Neuronal stem cell (in vitro differentiated cells): Measurements from ENCODE around the gene ULBP3.
A peak's percentile ranks its signal among the peaks of the same experiment; 100 is the strongest.

Source experiments
- DNase-seq: peaks from one replicate; pipeline ENCODE4 v3.0.0-alpha.2; 2013; ENCODE audit warnings: low spot score
- H2AFZ ChIP-seq: one replicate; pipeline ENCODE4 v1.6.1; 2013; ENCODE audit warnings: mild to moderate bottlenecking, low read length, inconsistent platforms
- H2AK5ac ChIP-seq: 2 replicates; pipeline ENCODE4 v1.6.1; 2013; ENCODE audit warnings: low read depth, mild to moderate bottlenecking, inconsistent platforms, low read length, moderate library complexity, mixed read lengths
- H2BK120ac ChIP-seq: 2 replicates; pipeline ENCODE4 v1.6.1; 2013; ENCODE audit warnings: low read depth, mild to moderate bottlenecking, inconsistent platforms, low read length, moderate library complexity, mixed read lengths
- H2BK12ac ChIP-seq: one replicate; pipeline ENCODE4 v1.6.1; 2013; ENCODE audit warnings: low read length, inconsistent platforms
- H2BK15ac ChIP-seq: 2 replicates; pipeline ENCODE4 v1.6.1; 2013; ENCODE audit warnings: mild to moderate bottlenecking, low read length, inconsistent platforms, mixed read lengths
- H2BK5ac ChIP-seq: one replicate; pipeline ENCODE4 v1.6.1; 2013; ENCODE audit warnings: inconsistent platforms, mild to moderate bottlenecking, low read length, moderate library complexity
- H3K14ac ChIP-seq: one replicate; pipeline ENCODE4 v1.6.1; 2013; ENCODE audit warnings: low read length, inconsistent platforms
- H3K18ac ChIP-seq: 2 replicates; pipeline ENCODE4 v1.6.1; 2013; ENCODE audit warnings: low read length, inconsistent platforms
- H3K23ac ChIP-seq: 2 replicates; pipeline ENCODE4 v1.6.1; 2013; ENCODE audit warnings: low read depth, mild to moderate bottlenecking, mixed read lengths, low read length, inconsistent platforms; ENCODE audit not compliant: poor library complexity
- H3K27ac ChIP-seq: replicated peaks from 3 replicates; pipeline ENCODE4 v1.5.1; 2013; ENCODE audit warnings: low read length, inconsistent platforms
- H3K27me3 ChIP-seq, 3 experiments: 2 replicates each; pipeline ENCODE4 v1.6.1; 2013; ENCODE audit warnings: low read length in 3 of 3, mild to moderate bottlenecking in 2 of 3, inconsistent platforms in 1 of 3, low read depth in 1 of 3, mixed read lengths in 1 of 3, moderate library complexity in 1 of 3; ENCODE audit not compliant: control insufficient read depth in 3 of 3, insufficient read depth in 3 of 3
- H3K36me3 ChIP-seq, 2 donors: replicated peaks in 1 of 2; 2 replicates each; pipeline ENCODE4 v1.6.1; 2013; ENCODE audit warnings: low read length in 2 of 2; ENCODE audit not compliant: control insufficient read depth in 2 of 2, insufficient read depth in 2 of 2
- H3K4ac ChIP-seq: 2 replicates; pipeline ENCODE4 v1.6.1; 2013; ENCODE audit warnings: inconsistent platforms, mild to moderate bottlenecking, low read length, moderate library complexity
- H3K4me1 ChIP-seq, 2 donors: 1 replicate in 1 of 2; 2 replicates in 1 of 2; pipeline ENCODE4 v1.6.1; 2013; ENCODE audit warnings: low read length in 2 of 2, low read depth in 1 of 2; ENCODE audit not compliant: control insufficient read depth in 2 of 2, insufficient read depth in 1 of 2
- H3K4me2 ChIP-seq: one replicate; pipeline ENCODE4 v1.6.1; 2013; ENCODE audit warnings: mild to moderate bottlenecking, low read length, inconsistent platforms; ENCODE audit not compliant: insufficient read depth, poor library complexity, severe bottlenecking
- H3K4me3 ChIP-seq, 2 donors: 2 replicates each; pipeline ENCODE4 v1.5.1; 2013; ENCODE audit warnings: low read length in 2 of 2, mild to moderate bottlenecking in 2 of 2, inconsistent platforms in 1 of 2, moderate library complexity in 1 of 2
- H3K79me1 ChIP-seq: one replicate; pipeline ENCODE4 v1.6.1; 2013; ENCODE audit warnings: low read depth, mild to moderate bottlenecking, inconsistent platforms, low read length, moderate library complexity
- H3K9ac ChIP-seq: one replicate; pipeline ENCODE4 v1.6.1; 2013; ENCODE audit warnings: mild to moderate bottlenecking, low read depth, low read length, inconsistent platforms; ENCODE audit not compliant: poor library complexity
- H3K9me3 ChIP-seq, 2 donors: replicated peaks in 1 of 2; 2 replicates each; pipeline versions ENCODE3 to v1.6.1; 2013; ENCODE audit warnings: low read length in 2 of 2, mild to moderate bottlenecking in 2 of 2, inconsistent platforms in 1 of 2, low read depth in 1 of 2, mixed read lengths in 1 of 2, moderate library complexity in 1 of 2; ENCODE audit not compliant: control insufficient read depth in 2 of 2, insufficient read depth in 1 of 2
- H4K8ac ChIP-seq: one replicate; pipeline ENCODE4 v1.6.1; 2013; ENCODE audit warnings: low read depth, mild to moderate bottlenecking, inconsistent platforms, low read length, moderate library complexity
- H4K91ac ChIP-seq: one replicate; pipeline ENCODE4 v1.6.1; 2013; ENCODE audit warnings: low read length, low read depth, mild to moderate bottlenecking, inconsistent platforms; ENCODE audit not compliant: poor library complexity
- WGBS, 2 donors: extraction: QIAGEN DNeasy Blood & Tissue Kit; methylation state at CpG; one replicate each; pipeline ENCODE4 v1.1.7; 2013; ENCODE audit warnings: missing lambda C conversion rate in 2 of 2, mixed read lengths in 1 of 2; ENCODE audit not compliant: insufficient read length in 2 of 2, insufficient replicate concordance in 1 of 2; ENCODE audit errors: extremely low coverage in 2 of 2; 5-methylcytosine and 5-hydroxymethylcytosine counted together

ULBP3 gene

DNA sequence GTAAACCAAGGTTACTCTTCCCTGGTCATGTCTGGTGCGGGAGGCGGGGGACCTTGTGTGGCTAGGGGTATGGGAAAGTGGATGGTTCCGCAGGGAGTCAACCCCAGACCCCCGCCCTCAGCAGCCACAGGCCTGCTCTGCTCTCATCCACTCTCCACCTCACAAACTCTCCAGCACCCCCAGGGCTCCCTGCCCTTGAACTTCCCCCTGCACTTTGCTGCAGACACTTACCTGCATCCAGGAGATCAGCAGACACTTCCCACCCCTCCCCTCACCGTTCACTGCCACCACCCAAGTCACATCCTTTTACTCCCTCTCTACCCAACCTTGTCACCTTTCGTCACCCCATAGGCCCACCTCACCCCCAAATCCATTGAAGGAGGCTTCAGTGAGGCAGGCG, 39.6 kb downstream of the ULBP3 start:
- Histone ChIP-seq H3K4me1 (no peaks in the 10 kb centered on the region), H4K91ac (no peak overlapping the region), H3K27me3 (peaks cover 0 to 80% (median 14%) of the 10 kb centered on the region in 3 experiments), H3K9me3 (no peaks in the 10 kb centered on the region), H3K18ac (no peak overlapping the region), H2AK5ac (no peak overlapping the region), H2BK15ac (no peak overlapping the region), H3K23ac (peak overlapping the region; percentile 39), H3K9ac (no peak overlapping the region), H3K4me2 (no peak overlapping the region), H4K8ac (no peak overlapping the region), H3K27ac (no peak overlapping the region), H3K14ac (no peak overlapping the region), H3K4ac (no peak overlapping the region), H2BK12ac (no peak overlapping the region), H2BK120ac (no peak overlapping the region), H3K4me3 (no peak overlapping the region), H2BK5ac (no peak overlapping the region), H3K36me3 (no peaks in the 10 kb centered on the region), H2AFZ (no peak overlapping the region), H3K79me1 (no peaks in the 10 kb centered on the region)
- no CpG with 5 or more reads among the region's 7 CpGs for WGBS, 2 donors
- no peak for DNase-seq

DNA sequence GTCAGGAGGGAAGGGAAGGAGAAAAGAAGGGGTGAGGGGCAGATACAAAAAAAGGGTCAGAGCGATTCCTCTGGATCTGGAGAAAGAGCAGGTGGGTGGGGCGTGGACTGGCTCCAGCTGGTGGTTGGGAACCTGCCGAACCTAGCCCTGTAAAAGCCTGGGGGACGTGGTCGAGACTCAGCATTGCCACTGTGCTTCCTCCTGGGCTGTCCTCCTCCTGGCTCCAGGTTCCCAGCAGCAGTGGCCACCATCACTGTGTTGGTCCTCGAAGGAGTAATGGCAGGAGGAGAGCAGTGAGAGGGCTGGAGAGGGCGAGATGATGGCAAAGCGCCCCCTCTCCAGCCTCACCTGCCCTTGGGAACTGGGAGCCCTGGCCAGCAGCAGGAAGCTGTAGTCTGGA, 40.1 kb downstream of the ULBP3 start:
- Histone ChIP-seq H3K4me1 (no peaks in the 10 kb centered on the region), H3K36me3 (no peaks in the 10 kb centered on the region), H3K9me3 (no peaks in the 10 kb centered on the region), H3K27ac (no peak overlapping the region), H3K9ac (no peak overlapping the region), H2AK5ac (peak overlapping the region; percentile 36), H3K23ac (peak overlapping the region; percentile 31), H3K4me3 (no peak overlapping the region), H2BK12ac (no peak overlapping the region), H3K4me2 (no peak overlapping the region), H4K91ac (no peak overlapping the region), H2AFZ (no peak overlapping the region), H2BK15ac (no peak overlapping the region), H4K8ac (no peak overlapping the region), H3K14ac (no peak overlapping the region), H3K18ac (peak overlapping the region; percentile 73), H2BK120ac (no peak overlapping the region), H2BK5ac (no peak overlapping the region), H3K4ac (no peak overlapping the region), H3K27me3 (peaks cover 0 to 76% (median 14%) of the 10 kb centered on the region in 3 experiments), H3K79me1 (no peaks in the 10 kb centered on the region)
- no CpG with 5 or more reads among the region's 8 CpGs for WGBS, 2 donors
- DNase-seq = no peak

DNA sequence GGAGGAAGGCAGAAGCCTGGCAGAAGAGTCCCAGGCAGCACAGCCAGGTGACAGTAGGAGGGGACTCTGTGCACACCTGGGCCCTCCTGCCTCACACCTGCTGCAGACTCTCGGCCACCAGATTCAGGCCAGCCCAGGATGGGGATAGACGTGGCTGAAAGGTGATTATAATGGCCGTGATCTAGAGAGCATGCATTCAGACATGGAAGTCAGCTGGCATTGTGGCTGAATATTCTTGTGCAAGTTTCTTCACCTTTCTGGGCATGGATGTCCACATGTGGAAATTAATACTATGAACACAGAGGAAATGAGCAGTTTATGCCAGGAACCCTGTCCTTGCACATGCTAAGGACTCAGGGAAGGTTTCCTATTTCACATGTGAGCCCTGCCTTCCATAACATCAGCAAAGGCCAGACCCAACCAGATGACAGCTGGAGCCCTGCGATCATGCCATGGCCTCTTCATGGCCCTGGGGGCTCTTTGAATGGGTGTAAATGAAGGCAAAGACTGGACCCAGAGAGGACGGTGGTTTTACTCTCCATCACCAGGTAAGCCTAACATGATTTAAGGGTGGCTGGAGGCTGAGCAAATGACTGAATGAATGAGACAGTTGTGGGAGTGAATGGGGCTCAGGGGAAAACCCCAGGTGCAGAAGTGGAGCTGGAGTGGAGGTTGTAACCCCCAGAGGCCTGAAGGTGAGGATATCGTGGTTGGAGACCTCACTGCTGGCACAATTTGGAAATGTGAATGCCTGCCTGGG, 40.9 kb downstream of the ULBP3 start:
- H2BK12ac ChIP-seq = no peak overlapping the region
- no peak overlapping the region for H3K14ac ChIP-seq
- H2AK5ac ChIP-seq = peak overlapping the region; percentile 61
- no peak overlapping the region for H3K18ac ChIP-seq
- peak overlapping the region; percentile 83 for H2BK5ac ChIP-seq
- no peak overlapping the region for H2BK15ac ChIP-seq
- no peak overlapping the region for H4K8ac ChIP-seq
- H4K91ac ChIP-seq = no peak overlapping the region
- H3K36me3 ChIP-seq = no peaks in the 10 kb centered on the region
- H3K27me3 ChIP-seq = peaks cover 0 to 69% (median 9%) of the 10 kb centered on the region in 3 experiments
- H2BK120ac ChIP-seq = no peak overlapping the region
- H3K9ac ChIP-seq = no peak overlapping the region
- no peak overlapping the region for H2AFZ ChIP-seq
- no peak for DNase-seq
- H3K4me3 ChIP-seq = no peak overlapping the region
- no peak overlapping the region for H3K4ac ChIP-seq
- H3K23ac ChIP-seq = no peak overlapping the region
- H3K79me1 ChIP-seq = no peaks in the 10 kb centered on the region
- no CpG with 5 or more reads among the region's 6 CpGs for WGBS, 2 donors
- H3K4me2 ChIP-seq = no peak overlapping the region
- H3K27ac ChIP-seq = no peak overlapping the region
- no peaks in the 10 kb centered on the region for H3K4me1 ChIP-seq
- H3K9me3 ChIP-seq = no peaks in the 10 kb centered on the region

DNA sequence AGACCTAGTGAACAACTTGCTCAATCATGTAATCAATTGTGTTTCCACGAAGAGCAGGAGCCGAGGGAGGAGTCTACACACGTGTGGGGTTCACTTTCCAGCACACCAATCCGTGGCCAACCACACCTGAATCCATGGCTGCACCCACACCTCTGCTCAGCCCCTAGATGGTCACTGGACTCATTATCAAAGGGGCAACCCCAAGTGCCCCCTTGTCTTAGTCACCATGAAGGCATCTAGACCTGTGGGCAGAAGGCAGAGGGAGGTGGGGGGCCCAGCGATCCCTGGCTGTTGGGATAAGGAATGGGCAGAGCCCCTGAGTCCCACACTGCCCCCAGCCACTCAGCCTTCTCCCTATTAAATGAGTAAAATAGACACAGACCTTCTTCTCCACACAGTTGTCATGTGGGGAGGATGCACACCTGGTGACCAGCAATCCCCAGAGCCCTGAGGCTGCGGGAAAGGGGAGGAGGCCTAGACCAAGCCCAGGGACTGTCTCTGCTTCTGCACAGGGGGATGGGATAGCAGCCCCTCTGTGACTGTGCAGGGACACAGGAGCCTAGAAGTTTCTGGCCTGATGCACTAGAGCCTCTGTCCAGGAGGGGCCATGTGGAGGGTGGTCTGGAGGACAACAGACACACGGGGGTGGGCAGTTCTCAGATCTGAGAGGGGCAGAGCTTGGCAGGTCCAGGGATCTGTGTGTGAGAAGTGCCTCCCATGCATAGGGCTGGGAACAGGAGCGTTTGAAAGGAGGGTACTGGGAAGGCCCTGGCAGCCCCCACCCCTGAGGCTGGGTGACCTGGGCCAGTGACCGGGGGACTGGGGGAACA, 41.7 kb downstream of the ULBP3 start:
- no CpG with 5 or more reads among the region's 9 CpGs for whole genome bisulfite sequencing, 2 donors
- Histone ChIP-seq H3K9me3 (no peaks in the 10 kb centered on the region), H2AK5ac (peak overlapping the region; percentile 61), H2BK5ac (peak overlapping the region; percentile 83), H3K4me1 (no peaks in the 10 kb centered on the region), H3K14ac (no peak overlapping the region), H2BK15ac (no peak overlapping the region), H3K18ac (peak overlapping the region; percentile 61), H2BK12ac (no peak overlapping the region), H3K79me1 (no peaks in the 10 kb centered on the region), H3K23ac (no peak overlapping the region), H2BK120ac (no peak overlapping the region), H3K4me3 (no peak overlapping the region), H3K27ac (no peak overlapping the region), H3K4me2 (no peak overlapping the region), H2AFZ (no peak overlapping the region), H3K36me3 (no peaks in the 10 kb centered on the region), H4K8ac (no peak overlapping the region), H4K91ac (no peak overlapping the region), H3K4ac (no peak overlapping the region), H3K27me3 (peaks cover 0 to 67% (median 9%) of the 10 kb centered on the region in 3 experiments), H3K9ac (no peak overlapping the region)
- no peak for DNase-seq
